CD4-positive, alpha-beta memory T cell (primary cell): ENCODE results near the gene TXNL4A. TPM values are rescaled to one million over a fixed set of nuclear protein-coding genes. Genes with fewer than 3 reads are reported as not detected.
A peak's percentile ranks its signal among the peaks of the same experiment; 100 is the strongest.

Experiments
- CTCF ChIA-PET: fragments of 350-600 bp; sonication (Branson Sonifier 250); formaldehyde crosslinking; loops from one replicate; lab custom pipeline; 2021; ENCODE audit warnings: inconsistent platforms; ENCODE audit not compliant: partially characterized antibody; lab: Charles Lee
- POLR2A ChIA-PET: fragments of 350-600 bp; sonication (Branson Sonifier 250); formaldehyde crosslinking; loops from one replicate; lab custom pipeline; 2021; ENCODE audit not compliant: partially characterized antibody; lab: Charles Lee
- DNase-seq, 5 donors: peaks; one replicate each; pipeline versions ENCODE4 v3.0.0 to v3.0.0-alpha.2; 2020 to 2022; ENCODE audit warnings: mixed read lengths in 1 of 5
- H3K27ac ChIP-seq: one replicate; pipeline ENCODE4 v1.7.0; 2013; ENCODE audit warnings: low read depth, low read length
- H3K27me3 ChIP-seq: 2 replicates; pipeline ENCODE4 v1.7.0; 2013; ENCODE audit warnings: mild to moderate bottlenecking, low read length, moderate library complexity; ENCODE audit not compliant: insufficient read depth
- H3K36me3 ChIP-seq: 2 replicates; pipeline ENCODE4 v1.7.0; 2013; ENCODE audit warnings: mild to moderate bottlenecking, low read length, moderate library complexity; ENCODE audit not compliant: insufficient read depth
- H3K4me1 ChIP-seq: 2 replicates; pipeline ENCODE4 v1.7.0; 2013; ENCODE audit warnings: mild to moderate bottlenecking, low read length, moderate library complexity; ENCODE audit not compliant: insufficient read depth
- H3K4me3 ChIP-seq, 2 donors: one replicate each; pipeline ENCODE4 v1.7.0; 2013; ENCODE audit warnings: low read length in 2 of 2, mild to moderate bottlenecking in 1 of 2
- H3K9me3 ChIP-seq, 2 donors: one replicate each; pipeline ENCODE4 v1.7.0; 2013; ENCODE audit warnings: low read length in 2 of 2, control low read depth in 1 of 2; ENCODE audit not compliant: control insufficient read depth in 1 of 2
- H3K27ac Mint-ChIP-seq, 7 donors: one replicate each; pipeline ENCODE4 v1.8.0; 2020 to 2021; ENCODE audit warnings: mixed read lengths in 7 of 7, mild to moderate bottlenecking in 6 of 7, inconsistent platforms in 3 of 7, moderate library complexity in 3 of 7
- H3K27me3 Mint-ChIP-seq, 2 donors: one replicate each; pipeline ENCODE4 v1.8.0; 2020 to 2021; ENCODE audit warnings: mixed read lengths in 2 of 2
- H3K36me3 Mint-ChIP-seq, 2 donors: one replicate each; pipeline ENCODE4 v1.8.0; 2020 to 2021; ENCODE audit warnings: mixed read lengths in 2 of 2, inconsistent platforms in 1 of 2, mild to moderate bottlenecking in 1 of 2
- H3K4me1 Mint-ChIP-seq, 4 donors: one replicate each; pipeline ENCODE4 v1.8.0; 2020 to 2021; ENCODE audit warnings: mixed read lengths in 4 of 4, mild to moderate bottlenecking in 1 of 4
- H3K4me3 Mint-ChIP-seq, 8 donors: one replicate each; pipeline ENCODE4 v1.8.0; 2020 to 2021; ENCODE audit warnings: mixed read lengths in 8 of 8, mild to moderate bottlenecking in 7 of 8, moderate library complexity in 6 of 8, inconsistent platforms in 3 of 8
- H3K9me3 Mint-ChIP-seq, 8 donors: one replicate each; pipeline ENCODE4 v1.8.0; 2020 to 2021; ENCODE audit warnings: mixed read lengths in 8 of 8, mild to moderate bottlenecking in 5 of 8, inconsistent platforms in 3 of 8, moderate library complexity in 1 of 8
- intact Hi-C: fragments of 100-400 bp; cut with micrococcal nuclease; formaldehyde crosslinking; loops from one replicate; pipeline ENCODE4 v1.15.1; 2023
- polyA plus RNA-seq, 2 donors: library from polyadenylated mRNA; unstranded; fragments of 300-500 nt; fragmentation: Illumina TruSeq; gene quantifications; one replicate each; pipeline ENCODE4 v1.2.3, GENCODE V29; 2021
- total RNA-seq, 2 experiments: library from RNA; stranded (reverse); gene quantifications; one replicate each; pipeline ENCODE4 v1.2.3, GENCODE V29; 2021

Gene TXNL4A
- total and polyA plus RNA-seq, 4 experiments from 2014 or later, result 72.6 to 224 (median 145) TPM

GRCh38 chr18:79927607-79928562, 60.5 kb downstream of the TXNL4A start:
- ChIA-PET CTCF (no interaction called here), POLR2A (no interaction called here)
- Mint-ChIP-seq H3K27me3 (no peaks in the 10 kb centered on the region), H3K4me3 (no peak overlapping the region), H3K36me3 (peaks cover 67 to 81% of the 10 kb centered on the region in 2 donors), H3K4me1 (peaks cover 0 to 6% (median 2%) of the 10 kb centered on the region in 4 donors), H3K9me3 (peaks cover 0 to 42% (median 36%) of the 10 kb centered on the region in 8 donors), H3K27ac (no peak overlapping the region)
- Histone ChIP-seq H3K27ac (no peak overlapping the region), H3K4me3 (no peak overlapping the region), H3K4me1 (no peaks in the 10 kb centered on the region), H3K27me3 (no peaks in the 10 kb centered on the region), H3K36me3 (peaks cover 5% of the 10 kb centered on the region), H3K9me3 (peaks cover 0 to 4% of the 10 kb centered on the region in 2 donors)
- intact Hi-C loops, result no loop called here
- no peak for DNase-seq

GRCh38 chr18:79926715-79927606, 61.4 kb downstream of the TXNL4A start:
- H3K36me3 Mint-ChIP-seq, result peaks cover 63 to 72% of the 10 kb centered on the region in 2 donors
- H3K27me3 ChIP-seq, result no peaks in the 10 kb centered on the region
- POLR2A ChIA-PET, result no interaction called here
- H3K9me3 ChIP-seq, result peaks cover 0 to 4% of the 10 kb centered on the region in 2 donors
- H3K9me3 Mint-ChIP-seq, result peaks cover 0 to 32% (median 26%) of the 10 kb centered on the region in 8 donors
- H3K4me3 ChIP-seq, result no peak overlapping the region
- H3K27ac ChIP-seq, result no peak overlapping the region
- H3K4me3 Mint-ChIP-seq, result no peak overlapping the region
- CTCF ChIA-PET, result no interaction called here
- DNase-seq, result no peak
- H3K4me1 Mint-ChIP-seq, result peaks cover 0 to 6% (median 2%) of the 10 kb centered on the region in 4 donors
- no peaks in the 10 kb centered on the region for H3K4me1 ChIP-seq
- H3K36me3 ChIP-seq, result peaks cover 5% of the 10 kb centered on the region
- intact Hi-C loops, result no loop called here
- no peaks in the 10 kb centered on the region for H3K27me3 Mint-ChIP-seq
- no peak overlapping the region for H3K27ac Mint-ChIP-seq

GRCh38 chr18:79926306-79926705, 62.1 kb downstream of the TXNL4A start:
- peaks cover 63 to 71% of the 10 kb centered on the region in 2 donors for H3K36me3 Mint-ChIP-seq
- no peak overlapping the region for H3K27ac ChIP-seq
- peaks cover 0 to 27% (median 23%) of the 10 kb centered on the region in 8 donors for H3K9me3 Mint-ChIP-seq
- intact Hi-C loops, result no loop called here
- DNase-seq, result no peak
- CTCF ChIA-PET, result no interaction called here
- H3K4me3 ChIP-seq, result no peak overlapping the region
- H3K27me3 ChIP-seq, result no peaks in the 10 kb centered on the region
- H3K9me3 ChIP-seq, result peaks cover 0 to 4% of the 10 kb centered on the region in 2 donors
- peaks cover 0 to 6% (median 1%) of the 10 kb centered on the region in 4 donors for H3K4me1 Mint-ChIP-seq
- POLR2A ChIA-PET, result no interaction called here
- H3K36me3 ChIP-seq, result peaks cover 5% of the 10 kb centered on the region
- H3K4me3 Mint-ChIP-seq, result no peak overlapping the region
- peak overlapping the region in 3 of 7 donors; percentile 12 to 52 (median 19) for H3K27ac Mint-ChIP-seq
- no peaks in the 10 kb centered on the region for H3K4me1 ChIP-seq
- no peaks in the 10 kb centered on the region for H3K27me3 Mint-ChIP-seq

GRCh38 chr18:79924814-79925731, 63.3 kb downstream of the TXNL4A start:
- Mint-ChIP-seq H3K36me3 (peaks cover 57 to 65% of the 10 kb centered on the region in 2 donors), H3K27me3 (no peaks in the 10 kb centered on the region), H3K4me3 (no peak overlapping the region), H3K27ac (no peak overlapping the region), H3K9me3 (peaks cover 0 to 15% (median 14%) of the 10 kb centered on the region in 8 donors), H3K4me1 (peaks cover 0 to 6% (median under 1%) of the 10 kb centered on the region in 4 donors)
- Histone ChIP-seq H3K4me1 (no peaks in the 10 kb centered on the region), H3K27me3 (no peaks in the 10 kb centered on the region), H3K9me3 (peaks cover 0 to 4% of the 10 kb centered on the region in 2 donors), H3K4me3 (no peak overlapping the region), H3K36me3 (peaks cover 5% of the 10 kb centered on the region), H3K27ac (no peak overlapping the region)
- DNase-seq, result no peak
- ChIA-PET CTCF (interaction anchor here (0.6 kb wide), 1 partner anchor 1259 kb away, joined by 3 read pairs; no protein-coding TSS in a partner anchor), POLR2A (no interaction called here)
- intact Hi-C loops, result no loop called here

- H3K27me3 Mint-ChIP-seq, result no peaks in the 10 kb centered on the region
- DNase-seq, result no peak
Measured at GRCh38 chr18:79923896-79924585, 64.3 kb downstream of the TXNL4A start.

GRCh38 chr18:79922971-79923411, 65.4 kb downstream of the TXNL4A start:
- no peaks in the 10 kb centered on the region for H3K9me3 ChIP-seq
- Mint-ChIP-seq H3K4me3 (no peak overlapping the region), H3K36me3 (peaks cover 39 to 44% of the 10 kb centered on the region in 2 donors), H3K4me1 (peaks cover 0 to under 1% (median 0%) of the 10 kb centered on the region in 4 donors), H3K9me3 (peaks cover 0 to 2% (median 0%) of the 10 kb centered on the region in 8 donors), H3K27me3 (no peaks in the 10 kb centered on the region), H3K27ac (no peak overlapping the region)
- H3K27me3 ChIP-seq, result no peaks in the 10 kb centered on the region
- ChIA-PET CTCF (no interaction called here), POLR2A (no interaction called here)
- peaks cover 6% of the 10 kb centered on the region for H3K36me3 ChIP-seq
- no peak overlapping the region for H3K4me3 ChIP-seq
- intact Hi-C loops, result no loop called here
- no peak overlapping the region for H3K27ac ChIP-seq
- H3K4me1 ChIP-seq, result no peaks in the 10 kb centered on the region
- no peak for DNase-seq

More at GRCh38 chr18:79923896-79924585, 64.3 kb downstream of the TXNL4A start:
- intact Hi-C loops, result no loop called here
- H3K9me3 ChIP-seq, result peaks cover 0 to 2% of the 10 kb centered on the region in 2 donors
- H3K4me3 ChIP-seq, result no peak overlapping the region
- H3K27me3 ChIP-seq, result no peaks in the 10 kb centered on the region
- no peak overlapping the region for H3K27ac ChIP-seq
- H3K4me1 Mint-ChIP-seq, result peaks cover 0 to 6% (median 0%) of the 10 kb centered on the region in 4 donors
- no peak overlapping the region for H3K4me3 Mint-ChIP-seq
- H3K27ac Mint-ChIP-seq, result no peak overlapping the region
- CTCF ChIA-PET, result no interaction called here
- POLR2A ChIA-PET, result no interaction called here
- peaks cover 47 to 54% of the 10 kb centered on the region in 2 donors for H3K36me3 Mint-ChIP-seq
- H3K36me3 ChIP-seq, result peaks cover 5% of the 10 kb centered on the region
- H3K9me3 Mint-ChIP-seq, result peaks cover 0 to 5% (median 4%) of the 10 kb centered on the region in 8 donors
- no peaks in the 10 kb centered on the region for H3K4me1 ChIP-seq
